Measurements from ENCODE around the gene COPB1. TPM values are rescaled to one million over a fixed set of nuclear protein-coding genes. Genes with fewer than 3 reads are reported as not detected.
A peak's percentile ranks its signal among the peaks of the same experiment; 100 is the strongest.

COPB1 gene
- total and polyA plus RNA-seq, 8 donors = 31.4 to 58.0 (median 44.9) TPM

DNA sequence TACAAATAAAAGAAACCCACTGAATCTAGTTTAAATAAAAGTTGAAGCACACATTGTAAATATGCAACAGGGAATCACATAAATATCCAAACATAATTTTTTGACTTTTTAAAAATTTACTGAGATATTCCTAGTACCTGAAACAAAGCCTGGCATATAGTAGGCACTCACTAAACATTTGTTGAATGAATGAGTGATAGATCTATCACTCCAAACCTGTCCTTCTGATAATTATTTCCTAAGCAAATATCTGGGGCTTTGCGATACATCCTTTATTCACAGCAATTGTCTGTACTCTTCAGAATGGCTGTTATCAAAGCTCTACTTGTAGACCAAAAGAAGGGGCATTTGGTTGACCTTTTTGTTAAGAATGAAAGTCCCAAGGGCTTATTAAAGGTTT lies 23.2 kb upstream of the COPB1 start:
- H3K36me3 ChIP-seq = peaks cover 0 to 6% (median 0%) of the 10 kb centered on the region in 3 donors
- DNase-seq (no peak), FAIRE-seq (no peak), ATAC-seq (no peak)
- H3K4me3 ChIP-seq = no peak overlapping the region
- H3K27ac ChIP-seq = no peak overlapping the region
- no peaks in the 10 kb centered on the region for H3K27me3 ChIP-seq
- WGBS, 2 donors = 94 to 100% methylated on average over 1 of the region's 1 CpG
- intact Hi-C loops (cut with DNase I) = no loop called here
- peaks cover 5 to 14% (median 10%) of the 10 kb centered on the region in 3 donors for H3K4me1 ChIP-seq
- TF ChIP-seq, protein P1, sequence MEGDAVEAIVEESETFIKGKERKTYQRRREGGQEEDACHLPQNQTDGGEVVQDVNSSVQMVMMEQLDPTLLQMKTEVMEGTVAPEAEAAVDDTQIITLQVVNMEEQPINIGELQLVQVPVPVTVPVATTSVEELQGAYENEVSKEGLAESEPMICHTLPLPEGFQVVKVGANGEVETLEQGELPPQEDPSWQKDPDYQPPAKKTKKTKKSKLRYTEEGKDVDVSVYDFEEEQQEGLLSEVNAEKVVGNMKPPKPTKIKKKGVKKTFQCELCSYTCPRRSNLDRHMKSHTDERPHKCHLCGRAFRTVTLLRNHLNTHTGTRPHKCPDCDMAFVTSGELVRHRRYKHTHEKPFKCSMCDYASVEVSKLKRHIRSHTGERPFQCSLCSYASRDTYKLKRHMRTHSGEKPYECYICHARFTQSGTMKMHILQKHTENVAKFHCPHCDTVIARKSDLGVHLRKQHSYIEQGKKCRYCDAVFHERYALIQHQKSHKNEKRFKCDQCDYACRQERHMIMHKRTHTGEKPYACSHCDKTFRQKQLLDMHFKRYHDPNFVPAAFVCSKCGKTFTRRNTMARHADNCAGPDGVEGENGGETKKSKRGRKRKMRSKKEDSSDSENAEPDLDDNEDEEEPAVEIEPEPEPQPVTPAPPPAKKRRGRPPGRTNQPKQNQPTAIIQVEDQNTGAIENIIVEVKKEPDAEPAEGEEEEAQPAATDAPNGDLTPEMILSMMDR (IDR thresholded peaks at IDR 0.05) = no peak
- no peaks in the 10 kb centered on the region for H3K9me3 ChIP-seq

DNA sequence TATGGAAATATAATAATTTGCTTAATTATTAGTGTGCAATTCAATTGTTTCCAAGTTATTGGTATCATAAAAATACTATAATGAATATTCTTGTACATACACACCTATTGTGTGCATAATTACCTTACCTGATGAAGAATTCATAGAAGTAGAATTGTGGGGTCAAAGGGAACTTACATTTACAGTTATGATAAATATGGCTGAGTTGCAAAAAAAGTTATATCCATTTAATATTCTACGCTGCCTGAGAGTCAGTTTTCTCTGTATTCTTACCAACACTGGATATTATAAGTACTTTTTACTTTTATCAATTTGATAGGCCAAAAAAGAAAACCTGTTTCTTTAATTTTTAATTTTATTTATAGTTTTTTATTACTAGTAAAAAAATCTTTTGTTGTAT lies 22.6 kb upstream of the COPB1 start:
- H3K4me3 ChIP-seq = no peak overlapping the region
- H3K27me3 ChIP-seq = no peaks in the 10 kb centered on the region
- intact Hi-C loops (cut with DNase I) = no loop called here
- peaks cover 0 to 12% (median 0%) of the 10 kb centered on the region in 3 donors for H3K36me3 ChIP-seq
- ATAC-seq (no peak), DNase-seq (no peak), FAIRE-seq (no peak)
- TF ChIP-seq, protein P1 (IDR thresholded peaks at IDR 0.05) = no peak
- WGBS, 2 donors = 98 to 100% methylated on average over 1 of the region's 1 CpG
- H3K9me3 ChIP-seq = no peaks in the 10 kb centered on the region
- H3K4me1 ChIP-seq = peaks cover 5 to 14% (median 10%) of the 10 kb centered on the region in 3 donors
- no peak overlapping the region for H3K27ac ChIP-seq

DNA sequence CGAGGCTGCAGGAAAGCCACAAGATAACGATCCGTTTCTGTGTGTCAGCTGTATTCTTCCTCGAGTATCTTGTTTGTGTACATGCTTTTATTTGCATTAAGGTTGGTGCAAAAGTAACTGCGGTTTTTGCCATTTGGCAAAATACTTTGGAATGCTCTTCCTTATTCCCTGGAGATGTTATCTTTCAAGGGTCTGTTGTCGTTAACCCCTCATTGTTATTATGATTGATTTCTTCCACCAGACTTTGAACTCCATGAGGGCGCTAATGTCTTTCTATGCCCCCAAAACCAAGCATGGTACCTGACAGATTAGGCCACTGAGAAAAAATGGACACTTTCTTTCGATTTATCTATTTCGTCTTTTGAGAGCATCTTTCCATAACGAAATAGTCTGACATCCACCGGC lies 21.1 kb upstream of the COPB1 start:
- Histone ChIP-seq H3K36me3 (peaks cover 0 to 26% (median 4%) of the 10 kb centered on the region in 3 donors), H3K4me3 (peak overlapping the region; percentile 54 to 80 (median 69)), H3K27me3 (no peaks in the 10 kb centered on the region), H3K4me1 (peaks cover 5 to 14% (median 10%) of the 10 kb centered on the region in 3 donors), H3K27ac (peak overlapping the region in 3 of 4 donors; percentile 59 to 84 (median 77)), H3K9me3 (no peaks in the 10 kb centered on the region)
- FAIRE-seq (no peak), DNase-seq (no peak), ATAC-seq (no peak)
- TF ChIP-seq, protein P1 (IDR thresholded peaks at IDR 0.05) = no peak
- WGBS, 2 donors = 11 to 13% methylated on average over 11 of the region's 11 CpGs
- intact Hi-C loops (cut with DNase I) = no loop called here

GRCh38 chr11:14519917-14520746 lies 20.5 kb upstream of the COPB1 start, which contains the start of gene PSMA1:
PSMA1 (minus strand) TSS chr11:14520386; CDS start chr11:14520299, 87 bp downstream.
- DNase-seq (peak; percentile 90 to 97 (median 92)), ATAC-seq (peak; percentile 97 to 99 (median 98)), FAIRE-seq (peak; percentile 79)
- Histone ChIP-seq H3K36me3 (peaks cover 0 to 26% (median 4%) of the 10 kb centered on the region in 3 donors), H3K27me3 (no peaks in the 10 kb centered on the region), H3K4me3 (peak within 1 kb of the TSS; percentile 54 to 80 (median 69)), H3K9me3 (no peaks in the 10 kb centered on the region), H3K4me1 (peaks cover 5 to 14% (median 10%) of the 10 kb centered on the region in 3 donors), H3K27ac (peak within 1 kb of the TSS; percentile 59 to 84 (median 72))
- 0% methylated on average over 50 to 56 of the region's 56 CpGs for WGBS, 2 donors
- TF ChIP-seq, protein P1 (IDR thresholded peaks at IDR 0.05) = peak; percentile 19 to 52 (median 32)
- intact Hi-C loops (cut with DNase I) = no loop called here

GRCh38 chr11:14519597-14519916 lies 19.9 kb upstream of the COPB1 start:
- Histone ChIP-seq H3K4me3 (peak overlapping the region; percentile 54 to 80 (median 69)), H3K9me3 (no peaks in the 10 kb centered on the region), H3K36me3 (peaks cover 0 to 26% (median 10%) of the 10 kb centered on the region in 3 donors), H3K27ac (peak overlapping the region; percentile 59 to 84 (median 72)), H3K4me1 (peaks cover 5 to 14% (median 10%) of the 10 kb centered on the region in 3 donors), H3K27me3 (no peaks in the 10 kb centered on the region)
- DNase-seq (no peak), FAIRE-seq (no peak), ATAC-seq (peak in 3 of 4 donors; percentile 0 to 14 (median 1))
- 0% methylated on average over 10 of the region's 10 CpGs for WGBS, 2 donors
- intact Hi-C loops (cut with DNase I) = no loop called here
- TF ChIP-seq, protein P1 (IDR thresholded peaks at IDR 0.05) = no peak

All from pancreas (tissue), 10 donors.